Smooth muscle cell (in vitro differentiated cells): ENCODE data around the gene SUPT20H. TPM values are rescaled to one million over a fixed set of nuclear protein-coding genes. Genes with fewer than 3 reads are reported as not detected.

ENCODE experiments used
- DNase-seq: peaks from one replicate; lab custom pipeline; 2025; ENCODE audit not compliant: unreplicated experiment; lab: John Stamatoyannopoulos, UW
- H2AFZ ChIP-seq: fragments of 200-600 bp; sonication (generic); 2 replicates; pipeline ENCODE4 v1.6.0; 2016; ENCODE audit warnings: antibody characterized with exemption, low read depth, mild to moderate bottlenecking
- H3F3A ChIP-seq: fragments of 200-600 bp; sonication (generic); 2 replicates; pipeline ENCODE4 v1.6.0; 2017; ENCODE audit warnings: antibody characterized with exemption, low read depth
- H3K27ac ChIP-seq: fragments of 200-600 bp; sonication (generic); 2 replicates; pipeline ENCODE4 v1.5.1; 2016; ENCODE audit warnings: low read depth, mild to moderate bottlenecking
- H3K27me3 ChIP-seq: fragments of 200-600 bp; sonication (generic); 2 replicates; pipeline ENCODE4 v1.6.1; 2016; ENCODE audit warnings: low read depth, mild to moderate bottlenecking
- H3K36me3 ChIP-seq: fragments of 200-600 bp; sonication (generic); 2 replicates; pipeline ENCODE4 v1.5.1; 2016; ENCODE audit warnings: low read depth
- H3K4me1 ChIP-seq: fragments of 200-600 bp; sonication (generic); 2 replicates; pipeline ENCODE4 v1.5.1; 2016; ENCODE audit warnings: low read depth
- H3K4me2 ChIP-seq: fragments of 200-600 bp; sonication (generic); 2 replicates; pipeline ENCODE4 v1.6.0; 2016; ENCODE audit warnings: mild to moderate bottlenecking
- H3K4me3 ChIP-seq: fragments of 200-600 bp; sonication (generic); 2 replicates; pipeline ENCODE4 v1.5.1; 2016; ENCODE audit warnings: mild to moderate bottlenecking
- H3K79me2 ChIP-seq: fragments of 200-600 bp; sonication (generic); 2 replicates; pipeline ENCODE4 v1.6.0; 2016; ENCODE audit warnings: low read depth, mild to moderate bottlenecking
- H3K9ac ChIP-seq: fragments of 200-600 bp; sonication (generic); 2 replicates; pipeline ENCODE4 v1.6.0; 2016; ENCODE audit warnings: low read depth
- H3K9me3 ChIP-seq: fragments of 200-600 bp; sonication (generic); replicated peaks from 2 replicates; pipeline ENCODE4 v1.5.1; 2016; ENCODE audit warnings: low read depth
- H4K20me1 ChIP-seq: fragments of 200-600 bp; sonication (generic); 2 replicates; pipeline ENCODE4 v1.6.0; 2016; ENCODE audit warnings: low read depth
- WGBS: methylation state at CpG from one replicate; pipeline ENCODE4 v1.1.7; 2016; ENCODE audit warnings: low lambda C conversion rate; 5-methylcytosine and 5-hydroxymethylcytosine counted together
- polyA plus RNA-seq: library from polyadenylated mRNA; unstranded; fragments of >200 nt; fragmentation: Nextera tagmentation; extraction: Ambion mirVana; gene quantifications from 2 replicates; pipeline ENCODE4 v1.2.1, GENCODE V29; 2016
- total RNA-seq: library from RNA; depleted of rRNA; stranded (reverse); fragments of >200 nt; gene quantifications from 2 replicates; pipeline ENCODE4 v1.2.3, GENCODE V29; 2014
- TF ChIP-seq, protein P1 (sequence below): fragments of 200-600 bp; sonication (generic); IDR thresholded peaks from 2 replicates; pipeline ENCODE4 v1.5.1; 2017; ENCODE audit warnings: borderline replicate concordance, mild to moderate bottlenecking, antibody characterized with exemption; ENCODE audit not compliant: insufficient read depth, poor library complexity, severe bottlenecking

Gene SUPT20H
- total and polyA plus RNA-seq, 2 experiments from 2014 or later, result 46.9 to 116 TPM

DNA sequence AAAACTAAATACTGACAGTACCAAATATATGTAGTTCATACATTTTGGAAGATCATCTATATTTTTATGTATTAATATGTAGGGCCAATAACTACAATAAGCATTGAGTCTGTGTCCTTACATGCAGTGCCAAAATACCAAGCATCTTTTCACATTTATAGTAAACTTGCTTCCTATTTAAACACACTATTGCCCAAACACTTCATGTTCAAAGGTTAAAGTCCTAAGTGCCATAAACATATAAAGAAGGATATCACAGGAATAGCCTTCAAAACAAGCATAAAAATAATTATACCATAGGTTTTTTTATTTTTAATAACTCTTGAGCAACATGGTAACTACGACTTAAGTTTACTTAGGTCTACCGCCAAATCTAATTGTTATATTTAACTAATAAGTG, 31.8 kb downstream of the SUPT20H start:
- no peak overlapping the region for H3K27ac ChIP-seq
- no peaks in the 10 kb centered on the region for H3F3A ChIP-seq
- no peaks in the 10 kb centered on the region for H3K9me3 ChIP-seq
- DNase-seq, result no peak
- H2AFZ ChIP-seq, result no peak overlapping the region
- H3K4me3 ChIP-seq, result no peak overlapping the region
- H3K27me3 ChIP-seq, result no peaks in the 10 kb centered on the region
- TF ChIP-seq, protein P1, sequence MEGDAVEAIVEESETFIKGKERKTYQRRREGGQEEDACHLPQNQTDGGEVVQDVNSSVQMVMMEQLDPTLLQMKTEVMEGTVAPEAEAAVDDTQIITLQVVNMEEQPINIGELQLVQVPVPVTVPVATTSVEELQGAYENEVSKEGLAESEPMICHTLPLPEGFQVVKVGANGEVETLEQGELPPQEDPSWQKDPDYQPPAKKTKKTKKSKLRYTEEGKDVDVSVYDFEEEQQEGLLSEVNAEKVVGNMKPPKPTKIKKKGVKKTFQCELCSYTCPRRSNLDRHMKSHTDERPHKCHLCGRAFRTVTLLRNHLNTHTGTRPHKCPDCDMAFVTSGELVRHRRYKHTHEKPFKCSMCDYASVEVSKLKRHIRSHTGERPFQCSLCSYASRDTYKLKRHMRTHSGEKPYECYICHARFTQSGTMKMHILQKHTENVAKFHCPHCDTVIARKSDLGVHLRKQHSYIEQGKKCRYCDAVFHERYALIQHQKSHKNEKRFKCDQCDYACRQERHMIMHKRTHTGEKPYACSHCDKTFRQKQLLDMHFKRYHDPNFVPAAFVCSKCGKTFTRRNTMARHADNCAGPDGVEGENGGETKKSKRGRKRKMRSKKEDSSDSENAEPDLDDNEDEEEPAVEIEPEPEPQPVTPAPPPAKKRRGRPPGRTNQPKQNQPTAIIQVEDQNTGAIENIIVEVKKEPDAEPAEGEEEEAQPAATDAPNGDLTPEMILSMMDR, result no peak
- H3K79me2 ChIP-seq, result no peaks in the 10 kb centered on the region
- peaks cover 34% of the 10 kb centered on the region for H3K36me3 ChIP-seq
- H3K4me1 ChIP-seq, result no peaks in the 10 kb centered on the region
- peaks cover 10% of the 10 kb centered on the region for H4K20me1 ChIP-seq
- H3K9ac ChIP-seq, result no peak overlapping the region
- H3K4me2 ChIP-seq, result no peak overlapping the region
- whole genome bisulfite sequencing, result 96% methylated on average over 2 of the region's 2 CpGs

DNA sequence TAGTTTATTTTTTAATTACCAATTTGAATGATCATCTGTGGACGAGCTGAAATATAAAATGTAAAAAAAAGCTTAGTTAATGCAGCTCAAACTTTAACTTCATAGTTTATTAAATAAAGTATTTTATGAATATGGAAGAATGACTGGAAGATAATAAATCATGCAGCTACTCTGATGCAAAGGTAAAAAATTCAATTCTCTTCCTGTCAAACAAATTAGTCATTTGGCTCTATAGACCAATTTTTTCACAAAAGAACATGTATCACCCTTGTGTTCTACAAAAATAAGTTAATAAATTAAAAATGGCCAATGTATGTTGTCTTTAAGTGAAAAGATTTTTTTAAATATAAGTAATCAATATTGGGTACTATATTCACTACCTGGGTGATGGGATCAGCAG, 32.7 kb downstream of the SUPT20H start:
- H3K27ac ChIP-seq, result no peak overlapping the region
- H3K9me3 ChIP-seq, result no peaks in the 10 kb centered on the region
- H3K4me3 ChIP-seq, result no peak overlapping the region
- no peaks in the 10 kb centered on the region for H3F3A ChIP-seq
- peaks cover 31% of the 10 kb centered on the region for H3K36me3 ChIP-seq
- no peaks in the 10 kb centered on the region for H3K4me1 ChIP-seq
- no peaks in the 10 kb centered on the region for H3K79me2 ChIP-seq
- H3K4me2 ChIP-seq, result no peak overlapping the region
- H4K20me1 ChIP-seq, result peaks cover 13% of the 10 kb centered on the region
- TF ChIP-seq, protein P1, result no peak
- H3K9ac ChIP-seq, result no peak overlapping the region
- no peak overlapping the region for H2AFZ ChIP-seq
- 100% methylated on average over 1 of the region's 1 CpG for WGBS
- DNase-seq, result no peak
- H3K27me3 ChIP-seq, result no peaks in the 10 kb centered on the region

DNA sequence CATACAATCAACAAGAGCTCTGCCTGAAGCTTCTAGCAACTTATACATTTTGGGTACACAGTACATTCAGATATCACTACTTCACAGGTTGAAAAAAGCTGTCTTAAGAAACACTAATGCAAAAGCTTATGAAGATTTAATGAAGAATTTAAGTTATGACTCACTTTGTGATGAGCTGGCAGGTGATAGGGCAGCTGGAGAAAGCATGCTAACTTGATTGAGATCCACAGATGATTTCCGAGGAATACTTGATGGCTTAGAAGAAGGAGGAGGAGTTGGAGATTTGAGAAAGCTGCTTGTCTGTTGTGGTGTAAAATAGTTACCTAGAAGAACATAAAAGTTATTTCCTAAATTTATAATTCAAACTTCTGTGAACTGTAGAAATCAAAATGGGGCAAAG, 35.6 kb downstream of the SUPT20H start:
- H3K36me3 ChIP-seq, result peaks cover 41% of the 10 kb centered on the region
- no peak for DNase-seq
- no peak overlapping the region for H3K4me2 ChIP-seq
- no peak overlapping the region for H3K9ac ChIP-seq
- TF ChIP-seq, protein P1, result no peak
- WGBS, result 55% methylated on average over 1 of the region's 1 CpG
- no peaks in the 10 kb centered on the region for H3K27me3 ChIP-seq
- H3K4me1 ChIP-seq, result no peaks in the 10 kb centered on the region
- H3K9me3 ChIP-seq, result no peaks in the 10 kb centered on the region
- H3K79me2 ChIP-seq, result no peaks in the 10 kb centered on the region
- peaks cover 19% of the 10 kb centered on the region for H4K20me1 ChIP-seq
- no peaks in the 10 kb centered on the region for H3F3A ChIP-seq
- peak overlapping the region; percentile 18 for H3K27ac ChIP-seq
- H3K4me3 ChIP-seq, result no peak overlapping the region
- H2AFZ ChIP-seq, result no peak overlapping the region

DNA sequence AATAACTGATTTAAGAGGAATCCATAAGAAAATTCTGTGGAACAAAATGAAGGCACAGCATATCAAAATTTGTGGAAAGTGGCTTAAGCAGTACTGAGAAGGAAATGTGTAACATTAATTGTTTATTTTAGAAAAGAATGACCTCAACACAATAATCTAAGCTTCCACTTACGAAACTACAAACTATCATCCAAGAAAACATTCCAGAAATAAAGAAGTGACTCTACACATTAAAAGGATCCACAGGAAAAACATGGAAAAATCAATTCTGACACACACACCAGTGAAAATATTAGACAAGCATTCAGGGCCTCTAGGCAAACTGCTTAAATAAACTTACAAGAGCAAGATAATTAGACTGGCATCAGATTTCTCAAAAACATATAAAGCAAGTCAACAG, 44.9 kb downstream of the SUPT20H start:
- H2AFZ ChIP-seq, result no peak overlapping the region
- H3K4me2 ChIP-seq, result no peak overlapping the region
- TF ChIP-seq, protein P1, result no peak
- H4K20me1 ChIP-seq, result peaks cover 4% of the 10 kb centered on the region
- H3F3A ChIP-seq, result peaks cover 16% of the 10 kb centered on the region
- H3K79me2 ChIP-seq, result no peaks in the 10 kb centered on the region
- 75% methylated on average over 1 of the region's 1 CpG for WGBS
- H3K9ac ChIP-seq, result no peak overlapping the region
- peaks cover 34% of the 10 kb centered on the region for H3K36me3 ChIP-seq
- H3K27ac ChIP-seq, result peak overlapping the region; percentile 13
- DNase-seq, result no peak
- no peaks in the 10 kb centered on the region for H3K4me1 ChIP-seq
- H3K27me3 ChIP-seq, result no peaks in the 10 kb centered on the region
- no peaks in the 10 kb centered on the region for H3K9me3 ChIP-seq
- H3K4me3 ChIP-seq, result no peak overlapping the region
